PC-9 (cell line): ENCODE results near the gene CUX1. TPM values are rescaled to one million over a fixed set of nuclear protein-coding genes. Genes with fewer than 3 reads are reported as not detected.

Source experiments
- BruUV-seq: library from RNA; stranded (reverse); fragments of 400-500 nt; replicated peaks from 2 replicates; lab custom pipeline; 2021; lab: Mats Ljungman, UMichigan
- CTCF ChIA-PET: fragments of 300-600 bp; sonication (Branson Sonifier 250); formaldehyde crosslinking; loops from one replicate; lab custom pipeline; 2022; ENCODE audit warnings: antibody characterized with exemption; lab: Charles Lee
- POLR2A ChIA-PET: fragments of 300-600 bp; sonication (Branson Sonifier 250); formaldehyde crosslinking; loops from one replicate; lab custom pipeline; 2022; ENCODE audit warnings: antibody characterized with exemption; ENCODE audit not compliant: unreplicated experiment; lab: Charles Lee
- DNase-seq, 2 experiments: peaks; one replicate each; pipeline versions ENCODE4 v3.0.0 to v3.0.0-alpha.2; 2015 to 2022; ENCODE audit warnings: mixed read lengths in 1 of 2
- H2AFZ ChIP-seq: fragments of 200-600 bp; sonication (generic); 2 replicates; pipeline ENCODE4 v1.8.1; 2017; ENCODE audit warnings: antibody characterized with exemption
- H3F3A ChIP-seq: fragments of 200-600 bp; sonication (generic); 2 replicates; pipeline ENCODE4 v1.8.1; 2017; ENCODE audit warnings: antibody characterized with exemption, mild to moderate bottlenecking, low read depth; ENCODE audit not compliant: insufficient read depth
- H3K27ac ChIP-seq: fragments of 200-600 bp; sonication (generic); 2 replicates; pipeline ENCODE4 v1.6.1; 2016; ENCODE audit warnings: mixed run types
- H3K27me3 ChIP-seq: fragments of 200-600 bp; sonication (generic); 2 replicates; pipeline ENCODE4 v1.6.1; 2016; ENCODE audit warnings: low read depth, mixed run types; ENCODE audit not compliant: insufficient read depth
- H3K36me3 ChIP-seq: fragments of 200-600 bp; sonication (generic); 2 replicates; pipeline ENCODE4 v1.6.1; 2016; ENCODE audit warnings: low read depth, mixed run types
- H3K4me1 ChIP-seq: fragments of 200-600 bp; sonication (generic); replicated peaks from 2 replicates; pipeline ENCODE4 v1.6.1; 2016; ENCODE audit warnings: mixed run types; ENCODE audit not compliant: insufficient read depth
- H3K4me2 ChIP-seq: fragments of 200-600 bp; sonication (generic); 2 replicates; pipeline ENCODE4 v1.6.1; 2017; ENCODE audit warnings: mixed run types
- H3K4me3 ChIP-seq: fragments of 200-600 bp; sonication (generic); 2 replicates; pipeline ENCODE4 v1.6.1; 2016; ENCODE audit warnings: mixed run types
- H3K79me2 ChIP-seq: fragments of 200-600 bp; sonication (generic); 2 replicates; pipeline ENCODE4 v1.6.1; 2017; ENCODE audit warnings: low read depth, mixed run types
- H3K9me2 ChIP-seq: fragments of 200-600 bp; sonication (generic); 2 replicates; pipeline ENCODE4 v1.8.1; 2017; ENCODE audit warnings: mild to moderate bottlenecking; ENCODE audit not compliant: insufficient read depth
- H3K9me3 ChIP-seq: fragments of 200-600 bp; sonication (generic); 2 replicates; pipeline ENCODE4 v1.8.1; 2016; ENCODE audit warnings: low read depth; ENCODE audit not compliant: insufficient read depth
- H4K20me1 ChIP-seq: fragments of 200-600 bp; sonication (generic); 2 replicates; pipeline ENCODE4 v1.8.1; 2017; ENCODE audit not compliant: insufficient read depth
- EZH2 ChIP-seq: fragments of 200-600 bp; sonication (generic); IDR thresholded peaks from 2 replicates; pipeline ENCODE4 v1.8.0; 2017; ENCODE audit warnings: antibody characterized with exemption, low read depth
- intact Hi-C: fragments of 100-400 bp; cut with micrococcal nuclease; formaldehyde crosslinking; loops from one replicate; pipeline ENCODE4 v1.10.0; 2022; ENCODE audit not compliant: unreplicated experiment
- total RNA-seq: library from RNA; stranded (reverse); gene quantifications from 2 replicates; pipeline ENCODE4 v1.2.3, GENCODE V29; 2021
- TF ChIP-seq, protein P1 (sequence below): fragments of 200-600 bp; sonication (generic); conservative IDR thresholded peaks from 2 replicates; pipeline ENCODE4 v1.6.1; 2017; ENCODE audit warnings: mixed run types, antibody characterized with exemption, mild to moderate bottlenecking, moderate library complexity

CUX1 gene
- total RNA-seq, 1 experiment from 2014 or later, result 83.3 TPM

DNA sequence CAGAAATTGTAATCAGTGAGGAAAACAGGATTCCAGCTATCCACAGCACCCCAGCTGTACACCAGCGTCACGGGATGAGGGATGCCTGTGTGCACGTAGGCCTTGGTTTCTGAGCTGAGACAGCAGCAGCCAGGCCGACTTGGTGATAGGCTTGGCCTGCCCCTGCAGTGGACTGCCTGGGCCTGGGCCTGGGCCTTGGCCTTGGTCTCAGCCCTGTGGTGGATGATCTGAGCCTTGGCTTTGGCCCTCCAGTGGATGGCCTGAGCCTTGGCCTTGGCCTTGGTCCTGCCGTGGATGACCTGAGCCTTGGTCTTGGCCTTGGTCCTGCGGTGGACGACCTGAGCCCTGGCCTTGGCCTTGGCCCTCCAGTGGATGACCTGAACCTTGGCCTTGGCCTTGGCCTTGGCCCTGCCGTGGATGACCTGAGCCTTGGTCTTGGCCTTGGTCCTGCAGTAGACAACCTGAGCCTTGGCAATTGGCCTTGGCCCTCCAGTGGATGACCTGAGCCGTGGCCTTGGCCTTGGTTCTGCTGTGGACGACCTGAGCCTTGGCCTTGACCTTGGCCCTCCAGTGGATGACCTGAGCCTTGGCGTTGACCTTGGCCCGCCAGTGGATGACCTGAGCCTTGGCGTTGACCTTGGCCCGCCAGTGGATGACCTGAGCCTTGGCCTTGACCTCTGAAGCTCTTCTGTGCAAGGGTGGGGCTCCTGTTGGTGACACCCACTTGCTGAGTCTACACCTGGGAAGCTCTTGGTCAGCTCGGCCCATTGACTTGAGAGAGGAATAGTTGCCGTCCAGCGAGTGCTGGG is 93.8 kb downstream of the CUX1 start:
- Histone ChIP-seq H3K27ac (no peak overlapping the region), H3K36me3 (no peaks in the 10 kb centered on the region), H3K4me1 (no peaks in the 10 kb centered on the region), H3F3A (no peaks in the 10 kb centered on the region), H2AFZ (no peak overlapping the region), H3K4me2 (no peak overlapping the region), H3K4me3 (no peak overlapping the region), H3K9me3 (no peaks in the 10 kb centered on the region), H3K9me2 (no peaks in the 10 kb centered on the region), H3K79me2 (no peaks in the 10 kb centered on the region), H4K20me1 (no peaks in the 10 kb centered on the region; the same call in 1 of the 2 replicates), H3K27me3 (no peaks in the 10 kb centered on the region)
- no peak for DNase-seq
- intact Hi-C loops, result no loop called here
- BruUV-seq, result no TSS peak
- TF ChIP-seq, protein P1, sequence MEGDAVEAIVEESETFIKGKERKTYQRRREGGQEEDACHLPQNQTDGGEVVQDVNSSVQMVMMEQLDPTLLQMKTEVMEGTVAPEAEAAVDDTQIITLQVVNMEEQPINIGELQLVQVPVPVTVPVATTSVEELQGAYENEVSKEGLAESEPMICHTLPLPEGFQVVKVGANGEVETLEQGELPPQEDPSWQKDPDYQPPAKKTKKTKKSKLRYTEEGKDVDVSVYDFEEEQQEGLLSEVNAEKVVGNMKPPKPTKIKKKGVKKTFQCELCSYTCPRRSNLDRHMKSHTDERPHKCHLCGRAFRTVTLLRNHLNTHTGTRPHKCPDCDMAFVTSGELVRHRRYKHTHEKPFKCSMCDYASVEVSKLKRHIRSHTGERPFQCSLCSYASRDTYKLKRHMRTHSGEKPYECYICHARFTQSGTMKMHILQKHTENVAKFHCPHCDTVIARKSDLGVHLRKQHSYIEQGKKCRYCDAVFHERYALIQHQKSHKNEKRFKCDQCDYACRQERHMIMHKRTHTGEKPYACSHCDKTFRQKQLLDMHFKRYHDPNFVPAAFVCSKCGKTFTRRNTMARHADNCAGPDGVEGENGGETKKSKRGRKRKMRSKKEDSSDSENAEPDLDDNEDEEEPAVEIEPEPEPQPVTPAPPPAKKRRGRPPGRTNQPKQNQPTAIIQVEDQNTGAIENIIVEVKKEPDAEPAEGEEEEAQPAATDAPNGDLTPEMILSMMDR, result no peak
- TF ChIP-seq EZH2, result no peak
- CTCF ChIA-PET, result no interaction called here
- POLR2A ChIA-PET, result interaction anchor here (0.7 kb wide), 2 partner anchors 210 to 296 kb away, joined by 5 to 10 read pairs; no protein-coding TSS in a partner anchor

DNA sequence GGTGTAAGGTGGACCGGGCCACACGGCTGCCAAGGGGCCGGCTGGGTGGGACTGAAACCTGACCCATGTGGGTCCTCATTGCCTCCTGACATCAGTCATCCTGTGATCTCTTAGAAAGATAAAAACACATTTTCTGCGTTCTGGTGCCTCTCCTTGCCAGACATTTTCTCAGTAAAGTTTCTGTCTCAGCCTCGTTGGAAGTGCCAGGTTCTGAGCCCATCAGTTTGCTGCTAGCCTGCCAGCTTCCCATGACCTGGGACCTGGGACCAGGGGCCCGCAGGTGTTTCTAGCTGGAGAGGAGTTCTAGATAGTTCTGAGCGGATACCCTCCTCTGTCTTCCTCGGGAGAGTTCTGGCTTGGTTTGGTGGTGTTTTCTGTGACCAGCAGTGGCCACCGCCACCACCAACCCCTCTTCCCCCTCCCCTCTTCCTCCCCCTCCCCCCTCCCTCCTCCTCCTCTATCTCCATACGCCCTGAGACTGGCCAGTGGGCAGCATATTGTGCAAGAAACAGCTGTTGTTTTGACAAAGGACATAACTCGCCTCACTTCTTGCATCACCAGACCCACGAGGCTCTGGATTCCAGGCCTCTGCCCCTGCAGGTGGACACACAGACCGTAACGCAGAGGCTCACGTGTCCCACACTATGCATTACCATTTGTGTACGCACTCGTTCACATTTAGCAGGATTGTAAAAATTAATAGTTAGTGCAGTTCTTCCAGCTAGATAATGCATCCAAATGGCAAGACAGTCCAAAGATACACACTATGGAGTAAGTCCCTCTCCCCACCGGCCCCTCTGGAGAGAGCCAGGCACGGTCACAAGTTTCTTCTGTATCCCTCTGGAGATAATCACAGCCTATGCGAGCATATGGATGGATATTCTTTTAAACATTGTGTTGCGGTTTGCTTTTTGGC is 94.6 kb downstream of the CUX1 start:
- H4K20me1 ChIP-seq, result no peaks in the 10 kb centered on the region; the same call in 1 of the 2 replicates
- TF ChIP-seq EZH2, result no peak
- BruUV-seq, result no TSS peak
- no peaks in the 10 kb centered on the region for H3K9me2 ChIP-seq
- H3K4me2 ChIP-seq, result no peak overlapping the region
- no peak for DNase-seq
- no peaks in the 10 kb centered on the region for H3F3A ChIP-seq
- H3K79me2 ChIP-seq, result no peaks in the 10 kb centered on the region
- H3K27me3 ChIP-seq, result no peaks in the 10 kb centered on the region
- H3K27ac ChIP-seq, result no peak overlapping the region
- no peaks in the 10 kb centered on the region for H3K9me3 ChIP-seq
- no peak overlapping the region for H2AFZ ChIP-seq
- POLR2A ChIA-PET, result no interaction called here
- intact Hi-C loops, result no loop called here
- no peaks in the 10 kb centered on the region for H3K36me3 ChIP-seq
- no peaks in the 10 kb centered on the region for H3K4me1 ChIP-seq
- CTCF ChIA-PET, result no interaction called here
- no peak overlapping the region for H3K4me3 ChIP-seq

DNA sequence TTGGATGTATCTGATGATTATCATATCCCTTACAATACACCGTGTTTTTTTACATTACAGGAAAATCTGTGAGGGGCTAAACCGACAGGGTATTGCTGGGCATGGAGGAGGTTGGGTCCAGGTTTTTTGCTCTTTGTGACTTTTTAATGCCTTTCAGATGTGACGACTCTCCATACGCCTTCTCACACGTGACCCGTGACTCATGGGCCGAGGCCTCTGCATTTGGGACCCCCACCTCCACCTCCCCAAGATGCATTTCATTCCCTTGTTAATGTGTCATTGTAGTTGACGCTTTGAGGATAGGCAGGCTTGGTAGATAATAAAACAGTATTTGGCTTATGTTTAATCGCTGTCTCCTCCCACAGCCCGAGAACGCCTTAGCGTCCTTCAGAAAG is 95.3 kb downstream of the CUX1 start:
- ChIA-PET POLR2A (no interaction called here), CTCF (no interaction called here)
- Histone ChIP-seq H3K27me3 (no peaks in the 10 kb centered on the region), H4K20me1 (no peaks in the 10 kb centered on the region; the same call in 1 of the 2 replicates), H3K36me3 (no peaks in the 10 kb centered on the region), H3K4me3 (no peak overlapping the region), H3K27ac (no peak overlapping the region), H3K4me2 (no peak overlapping the region), H3K4me1 (no peaks in the 10 kb centered on the region), H2AFZ (no peak overlapping the region), H3K9me3 (no peaks in the 10 kb centered on the region), H3K9me2 (no peaks in the 10 kb centered on the region), H3F3A (no peaks in the 10 kb centered on the region), H3K79me2 (no peaks in the 10 kb centered on the region)
- TF ChIP-seq, protein P1, result no peak
- no peak for TF ChIP-seq EZH2
- intact Hi-C loops, result no loop called here
- DNase-seq, result no peak
- no TSS peak for BruUV-seq
